ENCODE measurements around the gene KDM4C.

DNA sequence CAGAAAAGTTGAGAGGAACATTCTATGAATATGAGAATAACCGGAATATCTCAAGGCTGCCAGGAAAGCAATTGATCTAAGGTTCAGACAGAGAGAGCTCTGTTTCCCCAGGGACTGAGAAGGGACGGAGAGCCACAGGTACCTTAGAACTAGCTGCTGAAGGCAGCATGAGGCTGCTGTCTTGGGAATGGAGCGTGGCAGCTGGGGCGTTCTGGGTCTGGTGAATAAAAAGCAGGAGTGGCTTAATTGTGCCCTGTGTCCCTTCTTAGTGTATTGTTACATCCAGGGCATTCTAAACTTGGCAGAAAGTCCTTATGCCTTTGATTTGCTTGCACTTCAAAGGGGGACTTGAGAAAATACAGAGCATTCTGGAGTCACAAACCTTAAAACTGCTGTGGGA, 434.5 kb downstream of the KDM4C start:
- TF ChIP-seq, protein P1, sequence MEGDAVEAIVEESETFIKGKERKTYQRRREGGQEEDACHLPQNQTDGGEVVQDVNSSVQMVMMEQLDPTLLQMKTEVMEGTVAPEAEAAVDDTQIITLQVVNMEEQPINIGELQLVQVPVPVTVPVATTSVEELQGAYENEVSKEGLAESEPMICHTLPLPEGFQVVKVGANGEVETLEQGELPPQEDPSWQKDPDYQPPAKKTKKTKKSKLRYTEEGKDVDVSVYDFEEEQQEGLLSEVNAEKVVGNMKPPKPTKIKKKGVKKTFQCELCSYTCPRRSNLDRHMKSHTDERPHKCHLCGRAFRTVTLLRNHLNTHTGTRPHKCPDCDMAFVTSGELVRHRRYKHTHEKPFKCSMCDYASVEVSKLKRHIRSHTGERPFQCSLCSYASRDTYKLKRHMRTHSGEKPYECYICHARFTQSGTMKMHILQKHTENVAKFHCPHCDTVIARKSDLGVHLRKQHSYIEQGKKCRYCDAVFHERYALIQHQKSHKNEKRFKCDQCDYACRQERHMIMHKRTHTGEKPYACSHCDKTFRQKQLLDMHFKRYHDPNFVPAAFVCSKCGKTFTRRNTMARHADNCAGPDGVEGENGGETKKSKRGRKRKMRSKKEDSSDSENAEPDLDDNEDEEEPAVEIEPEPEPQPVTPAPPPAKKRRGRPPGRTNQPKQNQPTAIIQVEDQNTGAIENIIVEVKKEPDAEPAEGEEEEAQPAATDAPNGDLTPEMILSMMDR (IDR thresholded peaks at IDR 0.05): no peak
- TF ChIP-seq POLR2A (IDR thresholded peaks at IDR 0.05): no peak

Data from heart left ventricle (tissue), 13 donors.